Upper lobe of left lung (tissue), 4 donors: Measurements from ENCODE around the gene XPNPEP3.

ENCODE experiments used
- EP300 ChIP-seq, 4 donors: sonication (generic); formaldehyde crosslinking; IDR thresholded peaks; one replicate each; pipeline ENCODE4 v1.5.1; 2017; ENCODE audit warnings: antibody characterized with exemption in 4 of 4, control low read depth in 2 of 4
- POLR2A ChIP-seq, 4 donors: fragments of 450-650 bp; IDR thresholded peaks; one replicate each; pipeline ENCODE4 v1.5.1; 2016 to 2017; ENCODE audit warnings: antibody characterized with exemption in 4 of 4, mild to moderate bottlenecking in 2 of 4
- POLR2AphosphoS5 ChIP-seq, 2 donors: sonication (generic); formaldehyde crosslinking; IDR thresholded peaks; one replicate each; pipeline ENCODE4 v1.5.1; 2017; ENCODE audit warnings: antibody characterized with exemption in 2 of 2
- TF ChIP-seq, protein P1 (sequence below), 6 experiments: fragments of 450-650 bp in 4 of 6; fragments of 200-600 bp in 2 of 6; sonication (generic) in 2 of 6; IDR thresholded peaks; one replicate each; pipeline ENCODE4 v1.5.1; 2016 to 2019; ENCODE audit warnings: antibody characterized with exemption in 6 of 6

DNA sequence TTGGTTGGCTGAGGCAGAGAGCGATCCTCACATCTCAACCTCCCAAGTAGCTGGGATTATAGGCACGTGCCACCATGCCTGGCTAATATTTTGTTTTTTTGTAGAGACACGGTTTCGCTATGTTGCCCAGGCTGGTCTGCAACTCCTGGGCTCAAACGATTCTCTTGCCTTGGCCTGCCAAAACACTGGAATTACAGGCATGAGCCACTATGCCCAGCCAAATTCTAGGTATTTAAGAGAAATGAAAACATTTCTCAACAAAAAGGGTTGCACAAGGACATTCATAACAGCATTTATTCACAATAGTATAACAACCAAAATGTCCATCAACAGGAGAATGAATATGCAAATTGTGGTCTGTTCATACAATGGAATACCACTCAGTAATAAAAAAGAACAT lies 62.5 kb downstream of the XPNPEP3 start:
- TF ChIP-seq, protein P1, sequence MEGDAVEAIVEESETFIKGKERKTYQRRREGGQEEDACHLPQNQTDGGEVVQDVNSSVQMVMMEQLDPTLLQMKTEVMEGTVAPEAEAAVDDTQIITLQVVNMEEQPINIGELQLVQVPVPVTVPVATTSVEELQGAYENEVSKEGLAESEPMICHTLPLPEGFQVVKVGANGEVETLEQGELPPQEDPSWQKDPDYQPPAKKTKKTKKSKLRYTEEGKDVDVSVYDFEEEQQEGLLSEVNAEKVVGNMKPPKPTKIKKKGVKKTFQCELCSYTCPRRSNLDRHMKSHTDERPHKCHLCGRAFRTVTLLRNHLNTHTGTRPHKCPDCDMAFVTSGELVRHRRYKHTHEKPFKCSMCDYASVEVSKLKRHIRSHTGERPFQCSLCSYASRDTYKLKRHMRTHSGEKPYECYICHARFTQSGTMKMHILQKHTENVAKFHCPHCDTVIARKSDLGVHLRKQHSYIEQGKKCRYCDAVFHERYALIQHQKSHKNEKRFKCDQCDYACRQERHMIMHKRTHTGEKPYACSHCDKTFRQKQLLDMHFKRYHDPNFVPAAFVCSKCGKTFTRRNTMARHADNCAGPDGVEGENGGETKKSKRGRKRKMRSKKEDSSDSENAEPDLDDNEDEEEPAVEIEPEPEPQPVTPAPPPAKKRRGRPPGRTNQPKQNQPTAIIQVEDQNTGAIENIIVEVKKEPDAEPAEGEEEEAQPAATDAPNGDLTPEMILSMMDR (IDR thresholded peaks at IDR 0.05), result no peak
- TF ChIP-seq POLR2A (IDR thresholded peaks at IDR 0.05) (no peak), EP300 (IDR thresholded peaks at IDR 0.05) (no peak), POLR2AphosphoS5 (IDR thresholded peaks at IDR 0.05) (no peak)
